ENCODE measurements around the gene SUPT3H.
"Not testable (repeated sequence)": the region's sequence is repeated elsewhere in the genome, so short reads cannot be mapped to it uniquely, and the experiment has no call there.

SUPT3H gene

DNA sequence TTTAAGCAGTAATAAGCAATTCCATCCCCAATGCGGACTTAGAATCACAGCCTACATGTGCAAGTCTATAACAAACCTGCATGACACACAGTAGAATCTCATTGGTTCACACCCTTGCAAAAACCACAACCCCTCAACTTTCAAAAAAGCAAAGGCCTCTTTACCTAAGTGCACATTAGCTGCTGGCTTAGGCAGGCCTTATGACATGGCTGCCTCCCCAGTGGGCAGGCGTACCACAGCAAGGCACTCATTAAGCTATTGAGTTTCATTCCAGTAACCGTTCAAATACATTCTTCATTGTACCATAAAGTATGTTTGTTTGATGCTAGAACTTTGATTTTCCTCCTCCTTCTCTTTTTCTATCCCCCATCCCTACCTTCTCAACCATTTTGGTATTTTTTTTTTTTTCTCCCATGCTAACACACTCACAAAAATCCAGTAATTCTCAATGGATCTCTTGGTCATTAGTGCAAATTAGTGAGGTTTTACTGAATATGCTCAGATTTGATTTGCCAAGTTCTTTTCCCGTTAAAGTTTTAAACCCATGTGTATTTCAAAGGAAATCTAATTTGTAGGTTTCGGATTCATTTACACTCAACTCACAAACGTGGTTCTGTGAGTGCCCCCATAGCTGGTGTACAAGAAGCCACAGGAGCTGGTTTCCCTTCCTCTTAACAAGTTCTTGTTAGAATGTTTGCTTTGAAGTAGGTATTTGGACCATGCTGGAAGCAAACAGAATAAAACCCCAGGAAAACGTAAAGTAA lies 510.0 kb downstream of the SUPT3H start:
- no peak for DNase-seq

DNA sequence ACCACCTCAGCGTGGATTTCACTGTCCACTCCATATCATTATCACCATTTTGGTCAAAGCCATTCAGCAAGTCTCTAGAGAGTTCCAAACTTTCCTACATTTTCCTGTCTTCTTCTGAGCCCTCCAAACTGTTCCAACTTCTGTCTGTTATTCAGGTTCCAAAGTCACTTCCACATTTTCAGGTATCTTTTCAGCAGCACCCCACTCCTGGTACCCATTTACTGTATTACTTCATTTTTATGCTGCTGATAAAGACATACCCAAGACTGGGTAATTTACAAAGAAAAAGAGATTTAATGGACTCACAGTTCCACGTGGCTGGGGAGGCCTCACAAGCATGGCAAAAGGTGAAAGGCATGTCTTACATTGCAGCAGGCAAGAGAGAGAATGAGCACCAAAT lies 512.5 kb downstream of the SUPT3H start:
- not testable (repeated sequence) for DNase-seq

DNA sequence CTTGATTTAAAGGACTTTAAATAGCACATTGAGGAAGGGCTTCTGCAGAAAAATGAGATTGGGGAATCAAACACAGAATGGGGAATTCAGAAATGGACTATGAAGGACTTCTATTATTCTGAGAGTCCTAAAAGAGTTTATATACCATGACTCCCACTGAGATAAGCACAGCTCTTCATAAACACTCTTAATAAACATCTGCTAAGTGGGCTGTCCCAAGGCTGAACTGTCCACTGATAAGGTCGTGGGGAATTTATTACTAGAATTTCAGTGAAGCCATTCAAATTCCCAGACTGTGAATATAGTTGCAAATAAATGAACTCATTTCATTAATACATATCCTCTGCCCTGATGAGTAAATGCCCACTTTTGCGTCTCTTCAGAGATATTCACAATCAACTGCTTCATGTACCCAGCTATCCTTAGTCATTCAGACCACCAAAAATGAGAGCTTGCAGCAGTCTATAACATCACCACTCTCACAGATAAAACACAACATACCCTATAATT lies 517.8 kb downstream of the SUPT3H start:
- DNase-seq: peak; percentile 90

DNA sequence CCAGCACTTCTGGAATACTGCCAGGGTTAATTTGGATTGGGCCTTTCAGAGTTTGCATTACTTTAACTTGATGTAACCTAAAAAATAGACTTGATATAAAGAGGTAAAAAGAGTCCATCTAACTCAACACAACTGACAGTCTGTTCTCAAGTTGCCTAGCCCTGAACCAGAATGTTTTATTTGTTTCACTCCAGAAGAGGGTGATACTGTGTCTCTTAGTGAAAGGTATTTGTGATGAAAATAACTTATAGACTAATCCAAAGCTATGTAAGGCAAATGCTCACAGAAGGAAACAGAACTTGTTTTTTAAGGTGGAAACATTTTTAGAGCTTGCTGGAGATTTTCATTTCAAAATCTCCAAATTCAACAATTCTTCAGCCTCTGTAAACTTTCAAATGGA lies 518.7 kb downstream of the SUPT3H start:
- no peak for DNase-seq

DNA sequence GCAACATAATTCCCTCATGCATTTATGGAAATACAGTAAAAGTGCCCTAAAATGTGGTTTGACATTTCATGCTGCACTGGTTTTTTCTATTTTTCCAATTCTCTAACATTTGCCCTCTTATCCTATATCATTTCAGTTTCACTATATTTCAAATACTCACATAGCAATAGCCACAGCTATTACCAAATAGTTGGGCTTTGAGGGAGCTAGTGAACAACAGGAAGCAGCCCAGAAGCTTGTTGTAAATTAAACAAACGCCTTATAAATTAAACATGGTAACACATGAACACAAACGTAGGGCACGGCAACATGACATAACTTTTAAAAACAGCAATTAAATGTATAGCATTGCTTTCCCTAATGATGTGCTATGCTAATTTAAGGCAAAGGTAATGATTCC lies 521.3 kb downstream of the SUPT3H start:
- no peak for DNase-seq

DNA sequence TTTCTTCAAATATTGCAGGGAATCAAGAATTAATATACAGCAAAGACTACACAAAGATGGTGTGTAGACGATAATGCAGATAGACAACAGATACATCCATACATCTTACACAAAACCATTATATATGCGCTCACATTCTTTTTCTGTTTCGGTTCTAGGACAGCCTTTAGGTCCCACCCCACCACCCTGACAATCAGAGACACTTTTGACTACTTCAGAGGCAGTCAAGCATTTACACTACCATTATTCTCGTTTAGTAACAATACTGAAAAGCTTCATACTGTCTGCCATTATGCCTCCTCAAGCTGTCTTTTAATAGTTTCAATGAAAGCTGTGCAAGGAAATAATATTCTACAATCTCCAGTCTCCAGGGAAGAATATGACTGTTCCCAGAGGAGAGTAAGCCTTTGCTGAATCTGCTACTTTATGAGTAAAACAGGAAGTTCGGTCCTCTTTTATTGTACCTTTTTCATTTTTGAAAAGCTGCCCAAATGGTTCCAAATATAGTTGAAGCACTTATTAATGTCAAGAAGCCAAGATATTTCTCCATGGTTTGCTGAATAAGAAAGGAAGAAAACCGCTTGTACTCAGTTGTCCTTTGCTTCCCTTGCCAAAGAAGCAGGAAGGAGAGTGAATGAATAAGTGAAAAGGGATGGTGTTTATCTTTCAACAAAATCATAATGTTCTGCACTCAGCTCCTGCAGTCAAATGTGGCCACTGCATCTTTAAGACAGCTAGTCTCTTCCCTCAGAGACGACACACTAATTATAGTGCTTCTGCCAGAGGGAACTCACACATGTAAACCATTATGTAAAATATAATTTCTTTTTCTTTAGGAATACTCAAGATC lies 521.9 kb downstream of the SUPT3H start:
- DNase-seq: no peak

DNA sequence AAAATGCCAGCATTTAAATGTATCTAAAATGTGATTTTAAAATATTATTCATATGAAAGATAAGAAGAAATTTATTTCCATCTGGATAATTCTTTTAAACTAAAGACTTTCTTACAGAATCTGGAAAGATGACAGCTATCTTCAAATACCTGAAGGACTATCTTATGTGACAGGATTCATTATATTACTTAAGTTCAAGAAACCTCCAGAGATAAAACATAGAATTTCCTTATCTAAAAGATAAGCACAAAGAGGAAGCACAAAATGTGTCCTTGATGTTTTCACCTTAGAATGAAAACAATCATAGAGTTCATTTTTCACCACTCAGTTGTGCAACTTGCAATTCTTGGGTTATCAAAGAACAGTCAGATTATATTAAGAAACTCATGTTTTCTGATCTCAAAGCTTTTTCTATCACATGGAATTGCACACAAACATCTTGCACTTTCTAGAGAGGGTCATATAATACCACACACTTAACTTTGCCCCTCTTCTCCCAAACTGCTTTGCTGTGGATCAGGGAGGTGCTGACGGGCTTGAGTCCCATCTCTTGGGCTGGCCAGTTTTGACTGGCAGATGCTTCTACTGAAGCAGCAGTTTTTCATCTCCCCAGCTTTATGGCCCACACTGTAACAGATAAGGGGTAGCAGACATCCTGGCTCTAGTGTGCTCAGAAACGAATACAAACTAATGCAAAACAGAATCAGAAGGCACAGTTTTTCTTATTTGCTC lies 522.9 kb downstream of the SUPT3H start:
- no peak for DNase-seq

DNA sequence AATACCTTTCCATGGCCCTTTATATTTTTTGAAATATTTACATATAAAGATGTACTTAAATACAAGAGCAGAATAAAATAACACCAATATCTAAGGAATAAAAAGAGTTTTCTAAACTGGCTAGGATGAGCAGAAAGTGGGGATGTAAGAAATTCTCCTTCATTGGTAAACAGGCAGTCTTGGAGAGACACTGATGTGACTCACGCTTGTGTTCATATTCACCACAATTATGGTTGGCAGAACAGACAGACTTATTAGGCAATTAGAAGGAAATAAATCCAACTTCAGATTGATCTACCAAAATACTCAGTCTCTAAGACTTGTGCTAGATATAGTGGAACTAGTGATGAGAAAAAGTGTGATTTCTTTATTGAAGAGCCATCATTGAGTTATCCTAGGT lies 526.6 kb downstream of the SUPT3H start:
- no peak for DNase-seq

DNA sequence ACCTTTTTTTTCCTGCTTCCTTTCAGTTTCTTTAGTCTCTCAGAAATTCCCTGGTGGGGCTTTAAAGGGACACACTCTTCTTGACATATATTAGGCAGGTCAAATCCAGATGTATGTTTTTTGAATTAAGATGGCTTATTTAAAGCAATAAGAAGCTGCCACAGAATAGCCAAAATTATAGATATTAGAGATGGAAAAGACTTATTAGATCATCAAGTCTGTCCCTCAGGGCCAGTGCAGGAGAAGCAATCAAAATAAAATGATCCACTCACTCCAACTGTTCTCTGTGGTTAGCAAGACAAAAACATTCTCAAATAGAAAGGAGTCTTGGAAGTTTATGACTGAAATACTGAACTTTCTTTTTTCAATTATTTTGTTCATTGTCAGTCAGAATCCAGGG lies 527.4 kb downstream of the SUPT3H start:
- peak; percentile 16 for DNase-seq

DNA sequence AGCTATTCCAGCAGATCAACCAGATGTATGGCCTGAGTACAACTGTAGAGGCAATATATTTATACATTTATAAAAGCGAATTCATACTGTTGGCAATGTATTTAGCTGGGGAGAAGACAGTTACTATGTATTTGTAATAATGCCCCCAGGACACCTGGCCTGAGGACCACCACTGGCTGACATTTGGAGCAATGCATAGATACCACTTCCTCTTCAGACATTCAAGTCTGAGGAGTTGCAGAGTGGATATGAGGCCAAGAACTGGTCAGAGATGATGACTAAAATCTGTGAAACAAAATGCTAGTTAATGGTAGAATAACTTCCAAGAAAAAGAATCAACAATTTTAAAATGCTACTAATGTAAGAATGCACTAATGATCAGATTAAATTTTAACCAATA lies 527.9 kb downstream of the SUPT3H start:
- DNase-seq: no peak

DNA sequence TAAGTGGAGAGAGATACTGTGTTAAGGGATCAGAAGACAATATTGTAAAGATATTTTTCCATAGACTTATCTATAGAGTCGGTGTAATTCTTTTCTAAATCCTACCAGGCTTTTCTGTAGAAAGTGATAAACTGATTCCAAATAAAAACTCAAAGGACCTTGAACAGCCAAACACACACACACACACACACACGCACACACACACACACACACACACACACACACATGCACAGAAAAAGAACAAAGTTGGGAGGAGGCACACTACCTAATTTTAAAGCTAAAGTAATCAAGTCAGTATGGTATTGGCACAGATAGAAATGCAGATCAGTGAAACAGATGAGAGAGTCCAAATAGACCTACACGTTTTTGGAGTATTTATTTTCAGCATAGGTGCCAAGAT lies 534.0 kb downstream of the SUPT3H start:
- DNase-seq: no peak

DNA sequence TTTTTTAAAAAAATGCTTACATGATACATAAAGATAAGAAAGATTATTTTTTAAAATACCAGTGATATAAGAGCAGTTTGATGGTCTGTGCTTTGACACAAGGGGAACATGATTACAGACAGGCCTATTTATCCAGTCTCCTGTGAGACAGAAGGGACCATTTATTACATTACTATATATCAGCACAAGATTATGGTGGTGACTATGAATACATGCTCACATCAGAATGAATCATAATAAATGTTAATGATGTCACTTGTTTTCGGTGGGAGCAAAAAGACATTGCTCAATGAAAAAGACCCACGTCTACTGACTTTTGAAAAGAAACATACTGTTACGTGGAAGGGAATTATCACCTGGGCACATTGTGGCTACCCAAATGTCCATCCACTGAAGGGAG lies 535.1 kb downstream of the SUPT3H start:
- DNase-seq: no peak

DNA sequence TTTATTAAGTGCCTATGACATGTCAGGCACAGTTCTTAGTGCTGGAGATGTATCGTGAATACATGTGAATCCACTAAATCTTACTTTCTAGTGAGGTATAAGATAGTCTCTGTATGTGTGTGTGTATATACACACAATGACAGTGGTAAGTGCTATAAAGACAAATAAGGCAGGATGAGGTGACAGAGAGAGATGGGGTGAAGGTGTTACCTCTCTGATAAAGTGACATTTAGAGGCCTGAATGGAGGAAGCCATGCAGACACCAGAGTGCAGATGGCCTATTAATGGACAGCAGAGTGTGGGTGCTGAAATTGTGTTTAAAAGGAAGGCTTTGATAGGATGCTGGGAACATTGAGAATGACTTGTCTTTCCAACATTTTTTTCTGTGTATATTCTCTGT lies 535.9 kb downstream of the SUPT3H start:
- DNase-seq: no peak

DNA sequence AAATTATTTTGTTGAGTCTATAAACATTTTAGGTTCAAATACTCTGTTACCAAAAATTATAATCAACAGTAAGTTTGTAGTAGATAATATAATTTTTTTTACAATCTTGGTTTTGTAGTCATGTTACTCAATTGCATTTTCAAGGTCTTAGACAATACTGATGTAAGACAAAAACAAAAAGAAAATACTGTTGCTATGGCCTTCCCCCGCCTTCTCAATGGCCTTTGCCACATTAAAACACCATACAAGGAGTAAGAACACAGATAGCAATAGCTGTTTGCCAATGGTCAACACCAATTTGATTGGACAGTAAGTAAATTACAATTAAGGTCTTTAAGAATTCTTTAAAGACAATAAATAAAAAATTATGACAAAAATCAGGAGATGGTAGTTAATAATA lies 540.0 kb downstream of the SUPT3H start:
- no peak for DNase-seq

DNA sequence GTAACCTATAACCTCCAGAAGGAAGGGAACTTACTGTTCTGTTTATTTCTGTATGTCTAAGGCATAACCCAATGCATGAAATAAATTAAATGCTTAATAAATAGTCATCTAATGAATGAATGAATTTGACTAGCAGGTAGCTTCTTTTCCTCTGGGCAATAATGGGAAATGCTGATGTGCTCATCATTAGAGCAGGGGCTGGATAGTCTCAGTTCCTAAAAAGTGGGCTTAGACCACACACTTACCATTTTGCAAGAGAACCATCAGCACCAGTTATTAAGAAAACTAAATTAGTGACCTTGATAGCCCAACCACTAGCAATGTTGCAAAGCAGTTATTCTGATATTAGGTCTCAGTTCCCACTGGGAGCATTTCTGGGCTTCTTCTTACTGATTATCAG lies 540.5 kb downstream of the SUPT3H start:
- no peak for DNase-seq

DNA sequence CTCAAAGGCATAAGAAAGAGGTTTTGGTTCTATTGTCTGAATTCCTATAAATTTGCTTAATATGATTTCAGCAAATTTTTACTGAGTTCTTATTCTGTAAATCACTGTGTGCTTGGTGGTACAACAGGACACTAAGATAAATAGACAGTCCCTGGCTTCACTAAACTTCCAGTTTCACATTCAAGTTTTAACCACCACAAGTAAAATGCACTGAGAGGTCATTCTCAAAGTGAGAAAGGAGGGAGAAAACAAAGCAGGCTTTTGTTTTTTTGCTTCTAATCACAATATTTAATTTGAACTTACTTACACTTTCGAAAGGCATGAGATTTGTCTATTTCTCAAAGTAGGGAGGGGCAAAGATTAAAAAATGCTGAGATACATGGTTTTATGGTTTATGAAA lies 544.5 kb downstream of the SUPT3H start:
- no peak for DNase-seq

DNA sequence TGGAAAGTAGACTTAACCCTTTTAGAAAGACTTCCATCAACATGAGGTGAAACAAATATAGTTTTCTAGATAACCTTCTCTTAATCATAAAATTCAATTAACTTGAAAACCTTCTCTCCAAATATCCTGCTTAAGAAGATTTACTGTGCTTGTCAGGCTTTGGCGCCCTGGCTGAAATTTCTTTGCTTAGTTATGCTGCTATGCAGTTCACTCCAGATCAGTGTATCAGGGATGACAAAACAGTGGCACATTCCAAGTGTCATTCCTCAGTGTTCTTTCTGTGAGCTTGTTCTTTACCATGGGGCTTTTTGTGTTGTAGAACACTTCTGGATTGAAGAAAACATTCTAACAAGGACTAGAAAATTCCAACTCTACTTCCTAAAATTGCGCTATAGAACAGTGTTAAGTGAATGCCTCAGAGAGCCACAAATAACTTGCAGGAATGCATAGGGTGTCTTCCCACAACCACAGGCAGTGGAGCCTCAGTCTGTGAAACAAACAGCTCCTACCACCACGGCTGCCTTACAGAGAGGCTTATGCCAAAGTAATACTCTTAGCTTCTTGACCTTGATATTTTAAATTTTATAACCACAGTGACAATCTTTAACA lies 546.6 kb downstream of the SUPT3H start:
- no peak for DNase-seq

DNA sequence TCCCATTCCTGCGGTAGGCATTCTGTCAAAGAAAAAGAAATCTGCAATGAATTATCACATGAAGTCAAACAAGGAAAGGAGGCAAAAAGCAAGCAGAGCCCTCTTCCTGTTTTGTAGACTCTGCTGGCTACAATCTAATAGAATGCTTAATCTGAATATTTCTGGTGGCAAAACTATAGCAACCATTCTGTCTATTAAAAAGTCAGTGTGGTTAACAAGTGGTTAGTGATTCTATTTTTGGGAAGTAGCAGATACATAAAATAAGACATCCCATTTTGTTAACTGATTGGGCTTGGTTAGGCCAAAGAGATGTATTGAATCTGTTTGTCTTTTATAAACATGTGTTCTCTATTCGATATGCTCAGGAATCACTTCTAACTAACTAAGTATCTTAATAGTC lies 547.9 kb downstream of the SUPT3H start:
- DNase-seq: no peak

DNA sequence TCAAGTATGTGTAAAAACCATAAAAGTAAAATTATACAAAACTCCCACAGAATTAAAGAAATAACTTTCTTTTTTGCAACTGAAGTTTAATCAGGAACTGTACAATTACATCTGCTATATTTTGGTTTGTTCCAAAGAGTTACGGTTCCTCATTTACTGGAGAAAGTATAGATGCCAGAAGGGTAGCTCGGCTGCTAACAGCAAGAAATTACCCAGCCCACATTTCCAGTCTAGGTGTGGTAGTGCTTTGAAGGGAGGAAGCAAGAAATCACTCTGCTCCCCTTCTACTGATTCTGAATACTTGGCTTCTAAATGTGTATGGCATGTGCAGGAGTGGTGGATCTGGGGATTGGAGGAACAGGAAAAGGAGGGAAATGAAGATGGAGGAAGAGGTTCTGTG lies 549.0 kb downstream of the SUPT3H start:
- no peak for DNase-seq

DNA sequence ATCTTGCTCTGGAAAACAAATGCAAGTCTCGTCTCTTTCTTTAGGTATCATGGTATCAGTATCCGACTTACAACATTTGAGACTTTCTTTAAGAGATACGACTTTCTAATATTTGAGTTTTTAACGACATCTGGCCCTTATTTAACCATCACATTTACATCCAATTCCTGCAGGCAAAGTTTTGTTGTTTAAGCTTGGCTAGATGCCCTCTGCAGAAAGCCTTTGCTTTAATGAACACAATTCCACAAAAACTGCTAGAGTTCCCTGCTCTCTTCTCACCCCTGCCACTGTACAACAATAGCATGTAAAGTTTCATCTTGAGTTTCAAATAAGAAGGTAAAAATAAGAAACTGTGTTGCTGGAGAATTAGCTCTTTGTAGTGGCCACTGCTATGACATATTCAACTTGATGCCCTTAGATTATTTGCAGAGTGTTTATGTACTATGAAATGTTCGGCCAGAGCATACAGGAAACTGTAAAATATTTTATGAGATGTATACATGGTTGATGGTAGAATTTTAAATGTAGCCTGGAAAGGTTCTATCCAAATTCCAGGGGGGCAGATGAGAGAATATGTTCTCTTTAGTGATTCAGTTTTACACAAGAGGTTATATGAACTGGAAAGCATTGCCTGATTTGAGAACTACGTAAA lies 551.6 kb downstream of the SUPT3H start:
- DNase-seq: no peak

DNA sequence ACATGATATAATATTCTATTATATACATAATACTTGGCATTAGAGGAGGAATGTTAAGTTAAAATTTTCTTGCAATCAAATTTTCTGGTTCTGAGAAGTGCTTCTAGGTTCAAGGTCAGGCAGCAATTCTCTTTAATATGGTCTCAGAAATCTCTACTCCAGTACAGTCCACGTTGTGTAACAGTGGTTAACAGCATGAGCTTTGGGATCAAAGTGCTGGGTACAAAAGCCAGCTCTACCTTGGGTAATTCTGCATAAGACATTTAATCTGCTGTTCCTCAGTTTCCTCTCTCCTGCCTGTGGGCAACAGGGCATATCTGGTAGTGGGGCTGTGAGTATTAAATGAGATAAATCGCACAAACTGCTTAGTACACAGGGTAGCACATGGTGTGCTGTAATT lies 552.5 kb downstream of the SUPT3H start:
- no peak for DNase-seq

DNA sequence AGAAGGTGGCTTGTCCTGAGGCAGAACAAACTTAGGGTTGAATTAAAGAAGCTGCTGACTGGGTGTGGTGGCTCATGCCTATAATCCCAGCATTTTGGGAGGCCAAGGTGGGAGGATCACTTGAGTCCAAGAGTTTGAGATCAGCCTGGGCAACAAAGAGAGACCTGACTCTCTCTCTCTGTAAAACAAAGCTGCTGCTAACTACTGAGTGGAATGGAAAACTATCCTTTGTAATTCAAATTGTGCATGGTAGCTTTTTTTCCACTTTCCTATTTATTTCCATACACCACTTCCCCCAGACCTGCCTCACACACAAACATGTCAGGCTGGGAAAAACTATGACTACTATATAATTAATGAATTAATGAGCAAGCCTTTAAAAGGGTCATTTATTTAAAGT lies 553.2 kb downstream of the SUPT3H start:
- DNase-seq: no peak

DNA sequence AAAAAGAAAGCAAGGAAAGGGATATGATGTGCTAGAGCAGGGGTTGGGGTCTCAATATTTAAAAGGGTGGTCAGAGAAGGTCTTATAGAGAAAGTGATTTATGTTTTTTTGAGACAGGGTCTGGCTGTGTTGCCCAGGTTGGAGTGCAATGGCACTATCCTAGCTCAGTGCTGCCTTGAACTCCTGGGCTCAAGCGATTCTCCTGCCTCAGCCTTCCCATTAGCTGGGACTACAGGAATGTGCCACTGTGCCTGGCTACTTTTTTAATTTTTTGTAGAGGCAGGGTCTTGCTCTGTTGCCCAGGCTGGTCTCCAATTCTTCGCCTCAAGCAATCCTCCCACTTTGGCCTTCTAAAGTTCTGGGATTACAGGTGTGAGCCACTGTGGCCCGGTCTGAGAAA lies 557.0 kb downstream of the SUPT3H start:
- DNase-seq: no peak
